Esophagus squamous epithelium (tissue), 5 donors: ENCODE results near the gene UBXN2A. TPM values are rescaled to one million over a fixed set of nuclear protein-coding genes. Genes with fewer than 3 reads are reported as not detected.

Source experiments
- DNase-seq: peaks from one replicate; lab custom pipeline; 2025; lab: John Stamatoyannopoulos, UW
- H3K27ac ChIP-seq, 4 donors: fragments of 200-600 bp; sonication (generic); one replicate each; pipeline ENCODE4 v1.5.1; 2016 to 2019; ENCODE audit warnings: mild to moderate bottlenecking in 1 of 4
- H3K27me3 ChIP-seq, 4 donors: fragments of 200-600 bp; sonication (generic); 1 replicate in 3 of 4; 2 replicates in 1 of 4; pipeline versions ENCODE4 v1.5.1 to v1.6.0; 2017 to 2021; ENCODE audit warnings: antibody characterized with exemption in 1 of 4
- H3K36me3 ChIP-seq, 3 donors: fragments of 200-600 bp; sonication (generic); one replicate each; pipeline ENCODE4 v1.5.1; 2016 to 2019
- H3K4me1 ChIP-seq, 3 donors: fragments of 200-600 bp; sonication (generic); one replicate each; pipeline ENCODE4 v1.5.1; 2017 to 2019
- H3K4me3 ChIP-seq, 4 donors: fragments of 200-600 bp; sonication (generic); 1 replicate in 3 of 4; 2 replicates in 1 of 4; pipeline ENCODE4 v1.5.1; 2016 to 2019; ENCODE audit warnings: mild to moderate bottlenecking in 2 of 4, moderate library complexity in 1 of 4
- H3K9me3 ChIP-seq, 3 donors: fragments of 200-600 bp; sonication (generic); one replicate each; pipeline ENCODE4 v1.5.1; 2016 to 2019
- CTCF ChIP-seq, 6 experiments: fragments of 450-650 bp in 4 of 6; fragments of 200-600 bp in 2 of 6; sonication (generic) in 2 of 6; IDR thresholded peaks; one replicate each; pipeline ENCODE4 v1.5.1; 2016 to 2019; ENCODE audit warnings: antibody characterized with exemption in 6 of 6, mild to moderate bottlenecking in 4 of 6, moderate library complexity in 4 of 6
- POLR2A ChIP-seq, 4 donors: fragments of 450-650 bp; IDR thresholded peaks; one replicate each; pipeline ENCODE4 v1.6.1; 2017; ENCODE audit warnings: antibody characterized with exemption in 4 of 4, mild to moderate bottlenecking in 4 of 4, moderate library complexity in 3 of 4
- WGBS, 2 donors: methylation state at CpG; one replicate each; pipeline ENCODE4 v1.1.5; 2018; 5-methylcytosine and 5-hydroxymethylcytosine counted together
- intact Hi-C: fragments of 100-400 bp; cut with DNase I; formaldehyde crosslinking; loops from one replicate; pipeline ENCODE4 v1.15.0; 2022
- total RNA-seq, 4 donors: library from RNA; depleted of rRNA; stranded (reverse); fragments of >200 nt; gene quantifications; one replicate each; pipeline ENCODE4 v1.1.0, GENCODE V29; 2016
- donor health status: DM: yes; HTN: yes; CAD: no.

The UBXN2A gene
- total RNA-seq, 4 donors from 2014 or later, result 8.8 to 16.2 (median 10.0) TPM

DNA sequence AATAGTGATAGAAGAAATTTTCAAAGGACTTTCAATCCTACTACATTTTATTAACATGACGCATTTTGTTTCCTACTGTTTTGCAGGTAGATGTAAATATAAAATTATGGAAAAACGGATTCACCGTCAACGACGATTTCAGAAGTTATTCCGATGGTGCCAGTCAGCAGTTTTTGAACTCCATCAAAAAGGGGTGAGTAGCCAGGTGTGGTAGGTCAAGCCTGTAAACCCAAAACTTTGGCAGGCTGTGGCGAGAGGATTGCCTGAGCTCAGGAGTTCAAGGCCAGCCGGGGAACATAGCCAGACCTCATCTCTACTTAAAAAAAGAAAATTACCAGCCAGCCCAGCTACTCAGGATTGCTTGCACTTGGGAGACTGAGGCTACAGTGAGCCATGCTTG is 36.6 kb downstream of the UBXN2A start:
- TF ChIP-seq POLR2A (IDR thresholded peaks at IDR 0.05) (no peak), CTCF (IDR thresholded peaks at IDR 0.05) (no peak)
- WGBS, 2 donors, result 92 to 99% methylated on average over 8 of the region's 8 CpGs
- intact Hi-C loops, result no loop called here
- no peaks in the 10 kb centered on the region for H3K27me3 ChIP-seq
- no peaks in the 10 kb centered on the region for H3K4me1 ChIP-seq
- peaks cover 0 to 95% (median 23%) of the 10 kb centered on the region in 3 donors for H3K36me3 ChIP-seq
- no peaks in the 10 kb centered on the region for H3K9me3 ChIP-seq
- no peak overlapping the region for H3K27ac ChIP-seq
- DNase-seq, result no peak
- no peak overlapping the region for H3K4me3 ChIP-seq

GRCh38 chr2:23988371-23988770 is 48.1 kb downstream of the UBXN2A start:
- Histone ChIP-seq H3K36me3 (peaks cover 0 to 74% (median 5%) of the 10 kb centered on the region in 3 donors), H3K27me3 (no peaks in the 10 kb centered on the region), H3K27ac (no peak overlapping the region), H3K4me3 (no peak overlapping the region), H3K4me1 (no peaks in the 10 kb centered on the region), H3K9me3 (no peaks in the 10 kb centered on the region)
- no peak for TF ChIP-seq POLR2A (IDR thresholded peaks at IDR 0.05)
- TF ChIP-seq CTCF (IDR thresholded peaks at IDR 0.05), result peak in 2 of 6 experiments; percentile 30 to 49
- 54 to 56% methylated on average over 2 of the region's 2 CpGs for WGBS, 2 donors
- DNase-seq, result no peak
- intact Hi-C loops, result no loop called here

GRCh38 chr2:23992931-23993330 is 52.7 kb downstream of the UBXN2A start:
- intact Hi-C loops, result no loop called here
- no peak overlapping the region for H3K27ac ChIP-seq
- H3K36me3 ChIP-seq, result peaks cover 0 to 34% (median 0%) of the 10 kb centered on the region in 3 donors
- no peaks in the 10 kb centered on the region for H3K9me3 ChIP-seq
- no peak for DNase-seq
- H3K27me3 ChIP-seq, result no peaks in the 10 kb centered on the region
- 58 to 63% methylated on average over 1 of the region's 1 CpG for WGBS, 2 donors
- H3K4me1 ChIP-seq, result no peaks in the 10 kb centered on the region
- H3K4me3 ChIP-seq, result no peak overlapping the region
- TF ChIP-seq CTCF (IDR thresholded peaks at IDR 0.05) (no peak), POLR2A (IDR thresholded peaks at IDR 0.05) (no peak)

DNA sequence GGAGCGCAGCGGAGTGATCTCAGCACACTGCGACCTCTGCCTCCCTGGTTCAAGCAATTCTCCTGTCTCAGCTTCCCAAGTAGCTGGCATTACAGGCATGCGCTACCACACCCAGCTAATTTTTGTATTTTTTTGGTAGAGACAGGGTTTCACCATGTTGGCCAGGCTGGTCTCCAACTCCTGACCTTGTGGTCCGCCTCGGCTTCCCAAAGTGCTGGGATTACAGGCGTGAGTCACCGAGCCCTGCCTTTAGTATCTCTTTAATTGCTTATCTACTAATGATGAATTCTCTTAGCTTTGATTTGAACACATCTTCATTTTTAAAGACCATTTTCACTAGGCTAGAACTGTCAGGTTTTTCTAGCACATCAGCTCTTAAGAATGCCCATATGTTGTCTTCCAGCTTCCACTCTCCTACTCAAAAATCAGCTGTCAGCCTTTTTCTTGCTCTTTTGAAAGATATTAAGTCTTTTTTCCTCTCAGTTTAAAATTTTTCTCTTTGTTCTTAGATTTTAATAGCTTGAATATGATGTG is 53.5 kb downstream of the UBXN2A start:
- Histone ChIP-seq H3K36me3 (peaks cover 0 to 38% (median 3%) of the 10 kb centered on the region in 3 donors), H3K4me1 (no peaks in the 10 kb centered on the region), H3K27ac (no peak overlapping the region), H3K4me3 (no peak overlapping the region), H3K9me3 (no peaks in the 10 kb centered on the region), H3K27me3 (no peaks in the 10 kb centered on the region)
- no peak for TF ChIP-seq POLR2A (IDR thresholded peaks at IDR 0.05)
- TF ChIP-seq CTCF (IDR thresholded peaks at IDR 0.05), result no peak
- no peak for DNase-seq
- intact Hi-C loops, result no loop called here
- WGBS, 2 donors, result 95 to 98% methylated on average over 8 of the region's 8 CpGs

GRCh38 chr2:23994567-23994966 is 54.3 kb downstream of the UBXN2A start:
- Histone ChIP-seq H3K9me3 (no peaks in the 10 kb centered on the region), H3K36me3 (peaks cover 0 to 38% (median 4%) of the 10 kb centered on the region in 3 donors), H3K27me3 (no peaks in the 10 kb centered on the region), H3K4me1 (no peaks in the 10 kb centered on the region), H3K27ac (no peak overlapping the region), H3K4me3 (no peak overlapping the region)
- TF ChIP-seq CTCF (IDR thresholded peaks at IDR 0.05) (no peak), POLR2A (IDR thresholded peaks at IDR 0.05) (no peak)
- DNase-seq, result no peak
- 53 to 63% methylated on average over 1 of the region's 1 CpG for WGBS, 2 donors
- intact Hi-C loops, result no loop called here
